Common myeloid progenitor, CD34-positive (primary cell): ENCODE results near the gene CCT5.

ENCODE experiments used
- CTCF ChIA-PET: fragments of 350-600 bp; sonication (Branson Sonifier 250); formaldehyde crosslinking; loops from one replicate; lab custom pipeline; 2021; ENCODE audit warnings: antibody characterized with exemption; lab: Charles Lee
- POLR2A ChIA-PET: fragments of 350-600 bp; sonication (Branson Sonifier 250); formaldehyde crosslinking; loops from one replicate; lab custom pipeline; 2021; ENCODE audit warnings: antibody characterized with exemption; lab: Charles Lee
- DNase-seq, 3 donors: peaks; one replicate each; pipeline versions ENCODE4 v3.0.0 to v3.0.0-alpha.2; 2013
- H3K27ac ChIP-seq, 2 experiments: 1 replicate in 1 of 2; 2 replicates in 1 of 2; pipeline ENCODE4 v1.7.0; 2013; ENCODE audit warnings: inconsistent platforms in 2 of 2, low read length in 2 of 2, mild to moderate bottlenecking in 2 of 2, low read depth in 1 of 2, moderate library complexity in 1 of 2; ENCODE audit not compliant: severe bottlenecking in 2 of 2, insufficient read depth in 1 of 2, poor library complexity in 1 of 2
- H3K27me3 ChIP-seq, 5 experiments: replicated peaks in 2 of 5; 1 replicate in 3 of 5; 2 replicates in 2 of 5; pipeline versions ENCODE4 v1.6.1 to v1.7.0; 2013; ENCODE audit warnings: low read length in 4 of 5, mild to moderate bottlenecking in 2 of 5, moderate library complexity in 2 of 5, inconsistent platforms in 1 of 5; ENCODE audit not compliant: insufficient read depth in 5 of 5, control insufficient read depth in 4 of 5
- H3K36me3 ChIP-seq, 4 experiments: 1 replicate in 2 of 4; 2 replicates in 2 of 4; pipeline versions ENCODE4 v1.6.1 to v1.7.0; 2013; ENCODE audit warnings: low read length in 3 of 4, control low read depth in 1 of 4, mild to moderate bottlenecking in 1 of 4; ENCODE audit not compliant: control insufficient read depth in 4 of 4, insufficient read depth in 4 of 4
- H3K4me1 ChIP-seq, 4 experiments: 1 replicate in 3 of 4; 2 replicates in 1 of 4; pipeline versions ENCODE4 v1.6.1 to v1.7.1; 2013; ENCODE audit warnings: low read length in 3 of 4, mild to moderate bottlenecking in 3 of 4, control low read depth in 1 of 4, inconsistent platforms in 1 of 4, moderate library complexity in 1 of 4; ENCODE audit not compliant: control insufficient read depth in 4 of 4, insufficient read depth in 4 of 4; ENCODE audit errors: control extremely low read depth in 1 of 4
- H3K4me3 ChIP-seq, 7 experiments: 1 replicate in 4 of 7; 2 replicates in 3 of 7; pipeline versions ENCODE4 v1.5.1 to v1.7.0; 2013; ENCODE audit warnings: mild to moderate bottlenecking in 7 of 7, low read length in 6 of 7, moderate library complexity in 6 of 7, inconsistent platforms in 2 of 7, low read depth in 2 of 7, control low read depth in 1 of 7; ENCODE audit not compliant: insufficient read depth in 4 of 7, control insufficient read depth in 1 of 7; ENCODE audit errors: extremely low read depth in 1 of 7
- H3K9me3 ChIP-seq, 5 experiments: 1 replicate in 4 of 5; 2 replicates in 1 of 5; pipeline versions ENCODE4 v1.6.1 to v1.7.1; 2013; ENCODE audit warnings: low read length in 4 of 5, mild to moderate bottlenecking in 2 of 5, inconsistent platforms in 1 of 5, low read depth in 1 of 5, moderate library complexity in 1 of 5; ENCODE audit not compliant: control insufficient read depth in 4 of 5, insufficient read depth in 2 of 5; ENCODE audit errors: control extremely low read depth in 1 of 5
- WGBS: methylation state at CpG from one replicate; pipeline ENCODE4 v1.1.5; 2013; ENCODE audit not compliant: insufficient coverage; 5-methylcytosine and 5-hydroxymethylcytosine counted together

CCT5 gene

DNA sequence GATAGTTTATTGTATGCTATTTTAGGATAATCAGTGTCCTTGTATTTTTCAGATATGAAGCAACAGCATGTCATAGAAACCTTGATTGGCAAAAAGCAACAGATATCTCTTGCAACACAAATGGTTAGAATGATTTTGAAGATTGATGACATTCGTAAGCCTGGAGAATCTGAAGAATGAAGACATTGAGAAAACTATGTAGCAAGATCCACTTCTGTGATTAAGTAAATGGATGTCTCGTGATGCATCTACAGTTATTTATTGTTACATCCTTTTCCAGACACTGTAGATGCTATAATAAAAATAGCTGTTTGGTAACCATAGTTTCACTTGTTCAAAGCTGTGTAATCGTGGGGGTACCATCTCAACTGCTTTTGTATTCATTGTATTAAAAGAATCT, 14.5 kb downstream of the CCT5 start:
- H3K9me3 ChIP-seq: no peaks in the 10 kb centered on the region
- no peak for DNase-seq
- CTCF ChIA-PET: interaction anchor here (0.9 to 1.8 kb wide), 3 partner anchors 11 to 19 kb away, joined by 3 to 7 read pairs (median 5); no protein-coding TSS in a partner anchor
- H3K36me3 ChIP-seq: peaks cover 26 to 63% (median 45%) of the 10 kb centered on the region in 4 experiments
- POLR2A ChIA-PET: no interaction called here
- 92% methylated on average over 2 of the region's 3 CpGs for WGBS
- H3K27ac ChIP-seq: no peak overlapping the region
- H3K4me1 ChIP-seq: no peaks in the 10 kb centered on the region
- H3K27me3 ChIP-seq: no peaks in the 10 kb centered on the region
- no peak overlapping the region for H3K4me3 ChIP-seq

DNA sequence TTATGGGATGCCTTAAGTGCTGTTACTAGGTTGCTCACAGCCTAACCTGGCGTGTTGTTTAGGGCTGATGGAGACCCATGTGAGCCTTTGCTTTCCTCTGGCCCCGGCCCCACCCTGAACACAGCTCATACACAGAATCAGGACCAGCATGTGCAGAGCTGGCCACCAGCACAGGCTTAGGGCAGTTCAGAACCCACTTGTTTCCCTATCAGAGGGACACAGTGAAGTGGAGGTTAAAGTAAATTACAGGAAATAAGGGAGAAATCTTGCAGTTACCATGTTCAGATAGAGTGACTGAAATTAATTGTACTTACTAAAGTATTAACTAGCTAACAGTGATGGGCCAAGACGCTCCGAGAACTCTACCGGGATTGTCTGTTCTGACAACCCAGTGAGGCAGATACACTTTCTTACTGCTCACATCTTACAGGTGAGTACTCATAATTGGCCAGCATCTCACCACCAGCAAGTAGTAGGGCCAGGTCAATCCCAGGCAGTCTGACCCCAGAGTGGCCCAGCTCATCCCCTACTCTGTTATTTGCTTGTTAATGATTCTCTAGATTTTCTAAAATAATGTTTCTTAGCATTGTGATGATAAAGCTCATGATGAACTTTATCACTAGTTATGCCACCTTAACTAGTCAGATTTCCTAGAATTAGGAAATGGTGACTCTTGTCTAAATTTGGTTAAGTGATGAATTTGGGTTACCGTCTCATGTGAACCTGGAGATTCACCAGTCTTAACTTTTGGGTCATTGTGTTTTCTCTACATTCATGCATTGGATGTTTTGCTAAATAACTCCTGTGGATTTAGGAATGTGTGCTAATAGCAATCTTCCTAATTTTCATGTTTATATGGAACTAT, 15.4 kb downstream of the CCT5 start:
- CTCF ChIA-PET: interaction anchor here (1.0 to 1.8 kb wide), 4 partner anchors 9 to 99 kb away, joined by 3 to 7 read pairs (median 6); no protein-coding TSS in a partner anchor
- POLR2A ChIA-PET: interaction anchor here (0.6 kb wide), 1 partner anchor 149 kb away, joined by 3 read pairs; no protein-coding TSS in a partner anchor
- Histone ChIP-seq H3K4me3 (no peak overlapping the region), H3K4me1 (peaks cover 0 to 5% (median 0%) of the 10 kb centered on the region in 4 experiments), H3K27me3 (no peaks in the 10 kb centered on the region), H3K27ac (no peak overlapping the region), H3K36me3 (peaks cover 24 to 55% (median 39%) of the 10 kb centered on the region in 4 experiments), H3K9me3 (no peaks in the 10 kb centered on the region)
- DNase-seq: no peak
- 50% methylated on average over 2 of the region's 6 CpGs for WGBS

DNA sequence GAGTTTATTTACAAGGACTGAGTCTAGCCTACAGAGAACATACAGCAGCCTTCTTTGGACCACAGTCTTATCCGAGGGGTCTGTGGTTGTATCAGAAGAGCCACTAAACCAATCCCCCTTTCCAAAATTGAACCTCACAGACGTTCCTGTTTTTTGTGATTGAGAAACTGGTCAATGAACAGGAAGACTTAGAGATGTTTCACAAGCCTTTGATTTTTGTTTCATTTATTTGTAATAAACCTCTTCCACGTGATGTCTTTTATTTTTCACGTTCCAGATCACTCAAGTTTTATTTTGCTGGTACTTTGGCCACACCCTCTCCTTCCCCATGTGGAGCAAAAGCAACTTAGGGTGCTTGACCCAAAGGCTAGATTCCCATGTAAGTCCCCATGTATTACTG, 16.1 kb downstream of the CCT5 start:
- DNase-seq: no peak
- Histone ChIP-seq H3K4me3 (no peak overlapping the region), H3K4me1 (peaks cover 0 to 10% (median 0%) of the 10 kb centered on the region in 4 experiments), H3K36me3 (peaks cover 20 to 48% (median 34%) of the 10 kb centered on the region in 4 experiments), H3K27me3 (no peaks in the 10 kb centered on the region), H3K9me3 (no peaks in the 10 kb centered on the region), H3K27ac (no peak overlapping the region)
- 81% methylated on average over 2 of the region's 4 CpGs for WGBS
- ChIA-PET CTCF (interaction anchor here (1.0 to 1.2 kb wide), 2 partner anchors 10 to 99 kb away, joined by 3 to 6 read pairs; no protein-coding TSS in a partner anchor), POLR2A (interaction anchor here (0.6 kb wide), 1 partner anchor 148 kb away, joined by 3 read pairs; no protein-coding TSS in a partner anchor)

DNA sequence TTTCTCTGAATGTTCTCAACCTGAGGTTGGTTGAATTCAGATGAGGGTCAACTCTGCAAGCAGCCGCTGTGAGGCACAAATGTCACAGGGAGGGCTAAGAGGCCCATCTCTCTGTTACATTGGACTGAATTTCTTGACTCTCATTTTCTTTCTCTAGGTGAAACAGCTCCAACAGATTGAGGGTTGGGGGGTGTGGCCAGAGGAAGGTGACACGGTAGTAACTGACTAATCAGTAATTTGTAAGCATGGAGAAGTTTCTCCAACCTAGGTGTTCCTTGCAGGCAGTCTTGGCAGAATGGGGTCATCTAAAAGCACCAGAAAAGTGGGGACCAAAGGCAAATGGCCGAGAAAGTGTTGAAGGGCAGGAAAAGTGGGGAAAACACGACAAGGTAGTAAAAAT, 16.8 kb downstream of the CCT5 start:
- no peak overlapping the region for H3K4me3 ChIP-seq
- H3K9me3 ChIP-seq: no peaks in the 10 kb centered on the region
- no peaks in the 10 kb centered on the region for H3K27me3 ChIP-seq
- peaks cover 0 to 10% (median 0%) of the 10 kb centered on the region in 4 experiments for H3K4me1 ChIP-seq
- no peak overlapping the region for H3K27ac ChIP-seq
- 75% methylated on average over 2 of the region's 4 CpGs for WGBS
- no peak for DNase-seq
- H3K36me3 ChIP-seq: peaks cover 15 to 41% (median 30%) of the 10 kb centered on the region in 4 experiments
- ChIA-PET CTCF (interaction anchor here (1.4 kb wide), 1 partner anchor 19 kb away, joined by 3 read pairs; no protein-coding TSS in a partner anchor), POLR2A (no interaction called here)

DNA sequence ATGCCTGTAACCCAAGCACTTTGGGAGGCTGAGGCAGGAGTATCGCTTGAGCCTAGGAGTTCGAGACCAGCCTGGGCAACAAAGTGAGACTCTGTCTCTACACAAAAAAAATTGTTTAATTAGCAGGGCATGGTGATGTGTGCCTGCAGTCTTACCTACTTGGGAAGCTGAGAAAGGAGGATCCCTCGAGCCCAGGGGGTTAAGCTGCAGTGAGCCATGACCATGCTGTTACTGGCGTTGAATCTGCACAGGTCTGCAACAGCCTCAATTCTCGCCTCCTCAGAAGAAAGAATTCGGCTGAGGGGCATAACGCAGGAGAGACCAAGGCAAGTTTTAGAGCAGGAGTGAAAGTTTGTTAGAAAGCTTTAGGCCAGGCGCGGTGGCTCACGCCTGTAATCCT, 18.0 kb downstream of the CCT5 start:
- Histone ChIP-seq H3K4me3 (no peak overlapping the region), H3K4me1 (peaks cover 0 to 10% (median 0%) of the 10 kb centered on the region in 4 experiments), H3K27me3 (no peaks in the 10 kb centered on the region), H3K9me3 (peaks cover 0 to 4% (median 0%) of the 10 kb centered on the region in 5 experiments), H3K36me3 (peaks cover 7 to 29% (median 19%) of the 10 kb centered on the region in 4 experiments), H3K27ac (no peak overlapping the region)
- DNase-seq: no peak
- ChIA-PET POLR2A (no interaction called here), CTCF (interaction anchor here (1.3 to 1.4 kb wide), 2 partner anchors 16 to 18 kb away, joined by 3 to 6 read pairs; no protein-coding TSS in a partner anchor)
- WGBS: 100% methylated on average over 8 of the region's 10 CpGs

DNA sequence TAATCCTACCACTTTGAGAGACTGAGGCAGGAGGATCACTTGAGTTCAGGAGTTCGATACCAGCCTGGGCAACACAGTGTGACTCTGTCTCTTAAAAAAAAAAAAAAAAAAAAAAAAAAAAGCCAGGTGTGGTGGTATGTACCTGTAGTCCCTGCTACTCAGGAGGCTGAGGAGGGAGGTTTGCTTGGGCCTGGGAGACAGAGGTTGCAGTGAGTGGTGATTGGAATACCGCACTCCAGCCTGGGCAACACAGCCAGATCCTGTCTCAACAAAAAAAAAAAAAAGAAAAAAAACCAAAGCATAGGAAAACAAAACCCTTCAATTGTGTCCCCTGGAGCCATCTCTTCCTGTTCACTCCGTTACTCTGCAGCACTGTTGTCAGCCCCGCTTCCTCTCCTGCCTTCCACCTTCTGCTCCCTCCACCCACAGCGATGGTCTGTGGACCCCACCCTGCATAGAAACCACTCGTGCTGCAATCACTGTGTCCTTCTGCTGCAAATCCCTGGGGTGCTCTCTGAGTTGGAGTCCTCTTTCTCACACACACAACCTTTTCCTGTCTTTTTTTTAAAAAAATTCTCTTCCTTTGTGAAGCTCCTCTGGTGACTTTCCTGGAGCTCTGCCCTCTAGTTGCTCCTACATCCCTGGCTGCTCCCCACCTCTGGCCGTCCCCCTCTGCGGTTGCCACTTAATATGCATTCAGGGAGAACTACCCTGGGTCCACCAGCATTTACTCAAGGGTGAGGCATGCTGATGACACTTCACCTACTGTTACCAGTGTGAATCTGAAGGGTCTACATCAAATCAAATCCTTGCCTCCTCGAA, 22.2 kb downstream of the CCT5 start:
- ChIA-PET CTCF (interaction anchor here (1.2 to 1.8 kb wide), 2 partner anchors 92 to 152 kb away, joined by 3 to 4 read pairs; no protein-coding TSS in a partner anchor), POLR2A (no interaction called here)
- DNase-seq: no peak
- no peak overlapping the region for H3K4me3 ChIP-seq
- peaks cover 0 to 20% (median 4%) of the 10 kb centered on the region in 4 experiments for H3K4me1 ChIP-seq
- peaks cover 0 to 4% (median 0%) of the 10 kb centered on the region in 5 experiments for H3K9me3 ChIP-seq
- H3K27ac ChIP-seq: no peak overlapping the region
- WGBS: 93% methylated on average over 6 of the region's 9 CpGs
- H3K27me3 ChIP-seq: no peaks in the 10 kb centered on the region
- peaks cover 0 to 2% (median 0%) of the 10 kb centered on the region in 4 experiments for H3K36me3 ChIP-seq
